Activated naive CD8-positive, alpha-beta T cell treated with anti-CD3 and anti-CD28 coated beads, Interleukin-2, amount 50 U/mL, for 24 hours (primary cell): ENCODE measurements around the gene SDR42E1.

Source experiments
- ATAC-seq: fragments of 150-1000 bp; cut with Tn5 transposase; one replicate; pipeline ENCODE4 v1.10.0; 2021
- DNase-seq: peaks from one replicate; pipeline ENCODE4 v3.0.0; 2021
- H3K27ac Mint-ChIP-seq: one replicate; pipeline ENCODE4 v1.8.0; 2021; ENCODE audit warnings: mild to moderate bottlenecking, mixed read lengths
- H3K27me3 Mint-ChIP-seq: one replicate; pipeline ENCODE4 v1.8.0; 2021; ENCODE audit warnings: mixed read lengths
- H3K36me3 Mint-ChIP-seq: one replicate; pipeline ENCODE4 v1.8.0; 2021; ENCODE audit warnings: low read depth, mixed read lengths
- H3K4me1 Mint-ChIP-seq: one replicate; pipeline ENCODE4 v1.8.0; 2021; ENCODE audit warnings: mixed read lengths
- H3K4me3 Mint-ChIP-seq: one replicate; pipeline ENCODE4 v1.8.0; 2021; ENCODE audit warnings: mild to moderate bottlenecking, moderate library complexity, mixed read lengths
- H3K9me3 Mint-ChIP-seq: one replicate; pipeline ENCODE4 v1.8.0; 2021; ENCODE audit warnings: mixed read lengths

The SDR42E1 gene

GRCh38 chr16:81956213-81956948, 54.9 kb downstream of the SDR42E1 start:
- DNase-seq, result no peak
- Mint-ChIP-seq H3K4me3 (no peak overlapping the region), H3K27me3 (no peaks in the 10 kb centered on the region), H3K9me3 (peaks cover 14% of the 10 kb centered on the region), H3K36me3 (peaks cover 11% of the 10 kb centered on the region), H3K27ac (no peak overlapping the region), H3K4me1 (no peaks in the 10 kb centered on the region)
- ATAC-seq, result no peak

DNA sequence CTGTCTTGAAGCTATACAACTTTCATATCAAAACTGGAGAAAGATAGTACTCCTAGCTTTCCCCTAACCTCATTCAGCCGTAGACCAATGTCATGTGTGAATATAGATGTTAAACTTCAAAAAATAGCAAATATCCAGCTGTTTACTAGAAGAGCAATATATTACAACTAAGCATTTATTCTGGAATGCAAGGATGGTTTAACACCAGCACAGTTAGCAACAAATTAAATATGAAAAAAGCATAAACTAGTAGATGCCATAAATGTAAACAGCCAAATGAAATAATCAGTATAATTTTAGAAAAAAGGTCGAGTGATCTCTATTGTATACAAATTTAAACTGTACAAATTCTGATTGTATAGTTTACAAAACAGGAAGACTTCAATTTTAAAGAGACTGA, 59.7 kb downstream of the SDR42E1 start:
- H3K27me3 Mint-ChIP-seq, result no peaks in the 10 kb centered on the region
- H3K4me1 Mint-ChIP-seq, result no peaks in the 10 kb centered on the region
- H3K9me3 Mint-ChIP-seq, result peaks cover 23% of the 10 kb centered on the region
- ATAC-seq, result no peak
- no peak overlapping the region for H3K4me3 Mint-ChIP-seq
- H3K27ac Mint-ChIP-seq, result no peak overlapping the region
- DNase-seq, result no peak
- peaks cover 21% of the 10 kb centered on the region for H3K36me3 Mint-ChIP-seq

DNA sequence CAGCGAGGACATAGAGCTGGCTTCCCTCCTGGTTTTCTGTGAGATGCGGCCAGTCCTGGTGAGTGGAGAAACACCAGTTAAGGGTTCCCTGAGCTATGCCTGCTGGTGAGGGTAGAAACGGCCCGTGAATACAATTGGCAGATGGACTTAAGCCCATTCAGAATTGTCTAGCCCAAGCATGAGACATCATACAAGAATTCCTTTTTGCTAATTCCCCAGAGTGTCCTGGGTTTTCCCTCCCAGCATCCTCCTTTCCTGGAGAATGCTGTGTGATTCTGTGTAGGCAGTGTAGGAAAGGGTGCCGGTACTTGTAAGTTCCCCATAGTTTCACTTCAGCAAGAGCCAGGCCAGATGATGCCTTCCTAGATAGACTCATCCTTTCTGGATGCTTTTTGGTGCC, 65.1 kb downstream of the SDR42E1 start:
- DNase-seq (no peak), ATAC-seq (no peak)
- Mint-ChIP-seq H3K4me1 (no peaks in the 10 kb centered on the region), H3K27ac (no peak overlapping the region), H3K27me3 (no peaks in the 10 kb centered on the region), H3K9me3 (peaks cover 7% of the 10 kb centered on the region), H3K4me3 (no peak overlapping the region), H3K36me3 (peaks cover 10% of the 10 kb centered on the region)

- Mint-ChIP-seq H3K4me3 (no peak overlapping the region), H3K9me3 (peaks cover 7% of the 10 kb centered on the region), H3K27me3 (no peaks in the 10 kb centered on the region), H3K36me3 (peaks cover 6% of the 10 kb centered on the region), H3K4me1 (no peaks in the 10 kb centered on the region), H3K27ac (no peak overlapping the region)
- ATAC-seq (no peak), DNase-seq (no peak)
These were observed 65.6 kb downstream of the SDR42E1 start for GRCh38 chr16:81945665-81946064.

- DNase-seq, result no peak
- Mint-ChIP-seq H3K27me3 (no peaks in the 10 kb centered on the region), H3K4me3 (no peak overlapping the region), H3K27ac (no peak overlapping the region), H3K36me3 (peaks cover 2% of the 10 kb centered on the region), H3K9me3 (no peaks in the 10 kb centered on the region), H3K4me1 (no peaks in the 10 kb centered on the region)
- ATAC-seq, result no peak
These were observed 69.2 kb downstream of the SDR42E1 start for GRCh38 chr16:81942007-81942601.

- H3K4me1 Mint-ChIP-seq, result no peaks in the 10 kb centered on the region
- H3K27me3 Mint-ChIP-seq, result no peaks in the 10 kb centered on the region
- no peak overlapping the region for H3K4me3 Mint-ChIP-seq
- no peaks in the 10 kb centered on the region for H3K9me3 Mint-ChIP-seq
- no peak overlapping the region for H3K27ac Mint-ChIP-seq
- no peaks in the 10 kb centered on the region for H3K36me3 Mint-ChIP-seq
- no peak for DNase-seq
- ATAC-seq, result peak; percentile 54
These were observed 70.3 kb downstream of the SDR42E1 start for GRCh38 chr16:81940781-81941560.

DNA sequence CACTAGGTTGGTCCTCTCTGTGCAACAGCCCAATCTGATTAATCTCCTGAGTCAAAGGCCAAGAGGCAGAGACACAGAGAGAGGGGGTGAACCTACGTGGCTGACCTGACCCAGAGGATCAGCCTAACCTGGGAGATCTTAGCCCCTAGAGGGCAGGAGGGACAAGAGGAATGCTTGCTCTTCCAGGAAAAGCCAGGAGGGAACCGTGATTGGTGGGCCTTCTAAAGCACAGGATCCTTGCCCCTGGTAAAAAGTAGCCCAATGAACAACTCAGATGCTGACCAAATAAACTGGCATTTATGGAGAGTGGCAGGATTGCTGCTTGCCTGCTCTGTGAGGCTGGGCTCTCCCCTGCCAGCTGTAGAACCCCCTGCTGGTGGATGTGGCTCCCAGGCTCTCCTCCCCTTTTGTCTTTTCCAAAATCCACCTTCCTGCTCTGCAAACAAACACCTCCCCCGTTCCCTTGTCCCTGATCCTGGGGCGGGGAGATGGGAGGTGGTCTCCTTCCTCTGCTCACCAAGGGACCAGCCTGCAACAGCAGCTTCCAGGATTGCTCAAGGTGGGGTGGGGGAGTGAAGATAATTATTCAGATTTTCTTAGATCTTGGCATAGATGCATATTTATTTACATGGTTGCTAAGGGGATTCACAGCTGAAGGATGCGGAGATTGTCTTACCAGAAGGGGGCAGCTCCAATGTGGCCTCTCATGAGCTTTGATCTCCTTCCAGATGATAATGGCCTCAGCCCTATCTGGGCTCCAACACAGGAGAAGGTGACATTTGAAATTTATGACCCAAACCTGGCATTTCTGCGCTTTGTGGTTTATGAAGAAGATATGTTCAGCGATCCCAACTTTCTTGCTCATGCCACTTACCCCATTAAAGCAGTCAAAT, 71.9 kb downstream of the SDR42E1 start:
- H3K36me3 Mint-ChIP-seq, result no peaks in the 10 kb centered on the region
- H3K27me3 Mint-ChIP-seq, result no peaks in the 10 kb centered on the region
- no peak for DNase-seq
- no peak overlapping the region for H3K4me3 Mint-ChIP-seq
- H3K4me1 Mint-ChIP-seq, result no peaks in the 10 kb centered on the region
- no peak for ATAC-seq
- no peaks in the 10 kb centered on the region for H3K9me3 Mint-ChIP-seq
- no peak overlapping the region for H3K27ac Mint-ChIP-seq
